Epithelial cell of esophagus (primary cell): ENCODE results near the gene CELF4.
"Not testable (repeated sequence)": the region's sequence is repeated elsewhere in the genome, so short reads cannot be mapped to it uniquely, and the experiment has no call there.

Experiments
- DNase-seq: peaks from one replicate; pipeline ENCODE4 v3.0.0; 2010; ENCODE audit warnings: low read depth
- H3K4me3 ChIP-seq: 2 replicates; pipeline ENCODE4 v1.5.1; 2011; ENCODE audit warnings: mild to moderate bottlenecking, low read length, control low read depth
- TF ChIP-seq, protein P1 (sequence below): IDR thresholded peaks from 2 replicates; pipeline ENCODE4 v1.5.1; 2011; ENCODE audit warnings: low read depth, mild to moderate bottlenecking, low read length, control low read depth, inconsistent platforms; ENCODE audit not compliant: insufficient read depth; ENCODE audit errors: missing control alignments

The CELF4 gene

DNA sequence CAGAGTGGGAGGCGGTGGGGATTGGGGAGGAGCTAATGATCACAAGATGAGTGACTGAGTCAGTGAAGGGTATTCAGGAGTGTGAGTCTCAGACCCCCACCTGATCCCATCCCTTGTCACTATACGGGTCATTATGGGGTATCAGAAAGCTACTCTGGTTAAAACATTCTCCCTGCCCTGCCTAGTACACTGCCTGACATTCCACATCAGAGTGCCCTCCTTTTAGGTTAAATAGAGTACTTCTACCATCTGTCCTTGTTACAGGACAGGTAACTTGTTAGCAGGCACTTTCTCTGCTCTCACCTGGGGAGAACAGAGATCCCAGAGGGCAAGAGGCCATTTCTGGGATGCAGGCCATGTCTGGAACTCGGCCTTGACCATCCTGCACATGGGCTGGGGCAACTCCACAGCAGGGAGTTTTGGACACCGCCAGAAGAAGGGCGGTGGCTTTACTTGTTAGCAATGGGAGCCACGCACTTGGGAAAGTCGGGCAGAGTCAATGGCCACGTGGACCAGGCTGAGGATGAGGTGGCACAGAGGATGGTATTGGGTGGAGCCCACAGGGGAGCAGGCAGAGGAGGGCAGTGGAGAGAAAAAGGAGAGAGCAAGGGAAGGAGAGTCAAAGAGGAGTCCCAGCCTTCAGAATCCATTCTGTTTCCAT is 98.5 kb downstream of the CELF4 start:
- DNase-seq: no peak
- TF ChIP-seq, protein P1, sequence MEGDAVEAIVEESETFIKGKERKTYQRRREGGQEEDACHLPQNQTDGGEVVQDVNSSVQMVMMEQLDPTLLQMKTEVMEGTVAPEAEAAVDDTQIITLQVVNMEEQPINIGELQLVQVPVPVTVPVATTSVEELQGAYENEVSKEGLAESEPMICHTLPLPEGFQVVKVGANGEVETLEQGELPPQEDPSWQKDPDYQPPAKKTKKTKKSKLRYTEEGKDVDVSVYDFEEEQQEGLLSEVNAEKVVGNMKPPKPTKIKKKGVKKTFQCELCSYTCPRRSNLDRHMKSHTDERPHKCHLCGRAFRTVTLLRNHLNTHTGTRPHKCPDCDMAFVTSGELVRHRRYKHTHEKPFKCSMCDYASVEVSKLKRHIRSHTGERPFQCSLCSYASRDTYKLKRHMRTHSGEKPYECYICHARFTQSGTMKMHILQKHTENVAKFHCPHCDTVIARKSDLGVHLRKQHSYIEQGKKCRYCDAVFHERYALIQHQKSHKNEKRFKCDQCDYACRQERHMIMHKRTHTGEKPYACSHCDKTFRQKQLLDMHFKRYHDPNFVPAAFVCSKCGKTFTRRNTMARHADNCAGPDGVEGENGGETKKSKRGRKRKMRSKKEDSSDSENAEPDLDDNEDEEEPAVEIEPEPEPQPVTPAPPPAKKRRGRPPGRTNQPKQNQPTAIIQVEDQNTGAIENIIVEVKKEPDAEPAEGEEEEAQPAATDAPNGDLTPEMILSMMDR: no peak
- H3K4me3 ChIP-seq: no peak overlapping the region

DNA sequence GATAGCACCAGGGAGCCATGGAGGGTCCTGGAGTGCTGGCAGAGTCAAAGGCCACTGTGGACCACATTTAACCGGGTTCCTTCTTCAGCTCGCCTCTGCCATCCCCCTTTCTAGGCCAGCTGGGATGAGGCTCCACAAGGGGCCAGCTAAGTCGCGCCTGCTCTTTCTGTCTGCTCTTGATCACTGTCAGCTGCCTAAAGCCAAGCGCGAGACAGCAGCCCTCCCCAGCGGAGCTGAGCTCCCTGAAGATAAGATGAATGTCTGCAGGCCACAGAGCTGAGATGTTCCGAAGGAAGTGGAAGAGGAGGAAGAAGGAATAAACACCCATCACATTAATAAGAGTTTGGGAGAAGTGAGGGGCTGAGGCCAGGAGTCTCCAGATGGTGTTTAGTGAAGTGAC is 99.6 kb downstream of the CELF4 start:
- no peak overlapping the region for H3K4me3 ChIP-seq
- TF ChIP-seq, protein P1: no peak
- no peak for DNase-seq

DNA sequence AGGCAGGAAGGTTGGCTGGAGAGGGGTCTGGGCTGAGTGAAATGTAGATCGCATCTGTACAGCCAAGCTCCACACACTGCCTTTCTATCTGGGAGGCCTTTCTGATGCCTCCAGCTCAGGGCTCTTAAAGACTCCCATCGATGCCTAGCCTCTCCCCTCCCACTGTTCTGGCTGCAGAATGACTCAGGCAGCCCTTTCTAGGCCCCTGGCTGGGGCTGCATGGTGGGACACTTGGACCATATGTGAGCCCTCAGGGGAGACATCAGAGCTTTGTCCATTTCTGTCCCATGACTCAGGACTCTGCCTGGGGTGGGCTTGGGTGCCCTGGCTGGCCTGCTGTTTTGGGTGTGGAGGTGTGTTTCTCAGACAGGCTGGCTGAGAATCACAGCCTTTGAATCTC is 101.3 kb downstream of the CELF4 start:
- TF ChIP-seq, protein P1: no peak
- no peak for DNase-seq
- H3K4me3 ChIP-seq: no peak overlapping the region

DNA sequence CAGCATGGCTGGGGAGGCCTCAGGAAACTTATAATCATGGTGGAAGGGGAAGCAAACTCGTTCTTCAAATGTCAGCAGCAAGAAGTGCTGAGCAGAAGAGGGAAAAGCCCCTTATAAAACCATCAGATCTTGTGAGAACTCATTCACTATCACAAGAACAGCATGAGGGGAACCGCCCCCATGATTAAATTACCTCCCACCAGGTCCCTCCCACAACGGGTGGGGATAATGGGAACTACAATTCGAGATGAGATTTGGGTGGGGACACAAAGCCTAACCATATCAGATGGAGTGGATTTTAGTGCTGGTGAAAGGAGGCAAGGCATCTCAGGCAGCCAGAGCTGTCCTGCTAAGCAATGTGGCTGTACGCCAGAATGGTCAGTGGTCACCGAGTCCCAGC is 104.3 kb downstream of the CELF4 start:
- H3K4me3 ChIP-seq, DNase-seq: not testable (repeated sequence)

DNA sequence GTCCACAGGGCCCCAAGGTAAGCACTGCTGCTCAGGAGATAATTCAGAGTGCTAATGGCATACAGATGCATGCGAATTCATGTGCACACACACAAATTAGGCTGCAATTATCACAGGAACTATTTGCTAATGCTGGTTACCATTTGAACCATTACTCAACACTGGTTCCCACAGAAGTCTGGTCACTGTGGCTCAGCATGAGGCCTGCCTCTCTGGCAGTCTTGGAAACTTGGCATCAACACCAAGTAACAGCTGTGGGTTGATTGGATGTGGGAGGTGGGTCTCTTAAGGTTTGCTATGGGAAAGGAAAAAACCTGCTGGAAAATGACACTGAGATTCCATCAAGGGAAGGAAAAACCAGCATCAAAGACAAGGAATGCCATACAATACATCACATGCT is 105.0 kb downstream of the CELF4 start:
- H3K4me3 ChIP-seq: no peak overlapping the region
- TF ChIP-seq, protein P1: no peak
- no peak for DNase-seq

DNA sequence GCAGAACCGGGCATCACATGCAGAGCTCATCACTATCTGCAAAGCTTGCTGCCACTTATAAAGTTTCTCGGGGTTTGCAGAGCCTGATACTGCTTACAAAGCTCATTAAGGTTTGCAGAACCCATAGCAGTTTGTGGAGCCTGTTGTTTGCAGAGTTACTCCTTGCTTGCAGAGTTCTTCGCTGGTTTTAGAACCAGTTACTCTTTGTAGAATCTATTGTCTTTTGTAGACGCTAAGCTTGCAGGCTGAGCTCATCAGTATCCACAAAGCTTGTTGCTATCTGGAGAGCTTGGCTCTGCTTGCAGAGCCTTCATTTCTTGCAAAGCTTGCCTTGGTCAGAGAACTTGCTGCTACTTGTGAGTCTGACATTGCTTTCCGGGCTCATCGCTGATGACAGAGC is 106.9 kb downstream of the CELF4 start:
- DNase-seq: no peak
- no peak overlapping the region for H3K4me3 ChIP-seq
- TF ChIP-seq, protein P1: no peak

DNA sequence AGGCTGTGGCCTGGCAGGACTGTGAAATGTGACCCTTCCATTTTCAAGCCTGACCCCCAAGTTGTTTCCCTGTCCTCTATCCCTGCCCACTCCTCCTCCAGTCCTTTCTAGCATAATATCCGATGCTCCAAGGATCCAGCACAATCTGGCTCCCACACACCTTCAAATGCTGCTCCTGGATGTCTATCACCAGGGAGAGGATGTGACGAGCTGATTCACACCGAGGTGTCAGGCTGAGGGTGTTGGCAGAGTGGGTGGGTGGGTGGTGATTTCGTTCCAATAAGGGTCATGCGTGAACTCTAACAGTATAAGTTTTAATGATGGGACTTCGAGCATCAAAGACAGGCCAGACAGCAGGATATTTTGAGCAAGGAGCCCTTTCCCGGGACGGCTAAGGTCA is 107.8 kb downstream of the CELF4 start:
- TF ChIP-seq, protein P1: no peak
- no peak overlapping the region for H3K4me3 ChIP-seq
- DNase-seq: no peak
